Measurements from ENCODE around the gene ZYX. TPM values are rescaled to one million over a fixed set of nuclear protein-coding genes. Genes with fewer than 3 reads are reported as not detected.
A peak's percentile ranks its signal among the peaks of the same experiment; 100 is the strongest.
"Not testable (repeated sequence)": the region's sequence is repeated elsewhere in the genome, so short reads cannot be mapped to it uniquely, and the experiment has no call there.

Gene ZYX
- total RNA-seq, 3 donors from 2014 or later (not counting 1 experiment from before 2014, with no cell fraction given) = 168 to 219 (median 186) TPM

DNA sequence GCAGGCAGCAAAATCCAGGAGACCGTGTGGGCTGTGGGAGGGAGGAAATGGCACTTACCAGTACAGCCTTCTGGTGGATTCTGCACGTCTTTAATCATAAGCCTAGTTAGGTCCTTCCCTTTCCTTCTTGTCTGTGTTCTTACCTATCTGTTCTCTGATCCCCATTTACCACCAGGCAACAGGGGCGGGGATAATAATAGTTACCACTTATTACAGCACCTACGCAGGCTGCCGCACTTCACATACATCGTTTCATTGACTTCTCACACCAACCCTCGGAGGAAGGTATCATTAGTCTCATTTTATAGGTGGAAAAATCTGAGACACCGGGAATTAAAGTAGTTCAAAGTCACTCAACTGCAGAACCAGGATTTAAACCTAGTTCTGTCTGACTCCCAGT is 32.0 kb downstream of the ZYX start:
- ATAC-seq (no peak), DNase-seq (no peak)
- no peaks in the 10 kb centered on the region for H3K9me3 ChIP-seq (ENCODE audit: control insufficient read depth, insufficient read depth, low read length)
- H3K4me3 Mint-ChIP-seq = no peak overlapping the region
- 90% methylated on average over 8 of the region's 8 CpGs for WGBS (ENCODE audit: insufficient coverage)
- H3K27me3 Mint-ChIP-seq (ENCODE audit: low read depth in 2 of 2) = peaks cover 50 to 64% of the 10 kb centered on the region in 2 donors
- H3K9me3 Mint-ChIP-seq = no peaks in the 10 kb centered on the region
- H3K27me3 ChIP-seq (ENCODE audit: control insufficient read depth, insufficient read depth, low read length) = peaks cover 23% of the 10 kb centered on the region
- no peaks in the 10 kb centered on the region for H3K36me3 ChIP-seq (ENCODE audit: control insufficient read depth, insufficient read depth, low read length)
- H3K4me1 ChIP-seq (ENCODE audit: control insufficient read depth, insufficient read depth, low read length) = peaks cover 17% of the 10 kb centered on the region
- no peak overlapping the region for H3K27ac Mint-ChIP-seq
- H3K4me1 Mint-ChIP-seq = peaks cover 20 to 21% of the 10 kb centered on the region in 2 donors
- H3K4me3 ChIP-seq (ENCODE audit: low read length) = no peak overlapping the region
- H3K36me3 Mint-ChIP-seq = no peaks in the 10 kb centered on the region
- TF ChIP-seq, protein P1, sequence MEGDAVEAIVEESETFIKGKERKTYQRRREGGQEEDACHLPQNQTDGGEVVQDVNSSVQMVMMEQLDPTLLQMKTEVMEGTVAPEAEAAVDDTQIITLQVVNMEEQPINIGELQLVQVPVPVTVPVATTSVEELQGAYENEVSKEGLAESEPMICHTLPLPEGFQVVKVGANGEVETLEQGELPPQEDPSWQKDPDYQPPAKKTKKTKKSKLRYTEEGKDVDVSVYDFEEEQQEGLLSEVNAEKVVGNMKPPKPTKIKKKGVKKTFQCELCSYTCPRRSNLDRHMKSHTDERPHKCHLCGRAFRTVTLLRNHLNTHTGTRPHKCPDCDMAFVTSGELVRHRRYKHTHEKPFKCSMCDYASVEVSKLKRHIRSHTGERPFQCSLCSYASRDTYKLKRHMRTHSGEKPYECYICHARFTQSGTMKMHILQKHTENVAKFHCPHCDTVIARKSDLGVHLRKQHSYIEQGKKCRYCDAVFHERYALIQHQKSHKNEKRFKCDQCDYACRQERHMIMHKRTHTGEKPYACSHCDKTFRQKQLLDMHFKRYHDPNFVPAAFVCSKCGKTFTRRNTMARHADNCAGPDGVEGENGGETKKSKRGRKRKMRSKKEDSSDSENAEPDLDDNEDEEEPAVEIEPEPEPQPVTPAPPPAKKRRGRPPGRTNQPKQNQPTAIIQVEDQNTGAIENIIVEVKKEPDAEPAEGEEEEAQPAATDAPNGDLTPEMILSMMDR (IDR thresholded peaks at IDR 0.05) = no peak
- intact Hi-C loops (cut with micrococcal nuclease) = no loop called here
- H3K27ac ChIP-seq (ENCODE audit: low read length) = no peak overlapping the region

DNA sequence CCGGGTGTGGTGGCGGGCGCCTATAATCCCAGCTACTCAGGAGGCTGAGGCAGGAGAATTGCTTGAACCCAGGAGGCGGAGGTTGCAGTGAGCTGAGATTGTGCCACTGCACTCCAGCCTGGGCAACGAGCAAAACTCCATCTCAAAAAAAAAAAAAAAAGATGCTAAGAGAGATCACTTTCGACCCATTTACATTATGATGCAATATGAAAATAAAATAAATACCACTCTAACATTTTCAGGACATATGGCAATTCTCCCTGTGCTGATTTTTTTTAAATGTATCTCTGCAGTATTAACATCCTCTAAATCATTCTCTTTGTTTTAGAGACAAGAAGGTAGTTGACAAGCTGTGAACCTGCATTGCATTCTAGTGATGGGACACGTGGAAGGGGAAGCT is 34.1 kb downstream of the ZYX start:
- not testable (repeated sequence) for H3K36me3 Mint-ChIP-seq; H3K27ac Mint-ChIP-seq; H3K4me3 ChIP-seq (ENCODE audit: low read length); H3K36me3 ChIP-seq (ENCODE audit: control insufficient read depth, insufficient read depth, low read length); H3K9me3 ChIP-seq (ENCODE audit: control insufficient read depth, insufficient read depth, low read length); H3K4me3 Mint-ChIP-seq; H3K9me3 Mint-ChIP-seq; H3K4me1 ChIP-seq (ENCODE audit: control insufficient read depth, insufficient read depth, low read length); DNase-seq; ATAC-seq; H3K4me1 Mint-ChIP-seq; H3K27ac ChIP-seq (ENCODE audit: low read length)
- peaks cover 12% of the 10 kb centered on the region for H3K27me3 ChIP-seq (ENCODE audit: control insufficient read depth, insufficient read depth, low read length)
- intact Hi-C loops (cut with micrococcal nuclease) = loop anchor here (5.0 kb wide), 1 partner anchor 38 kb away; no protein-coding TSS in a partner anchor
- WGBS (ENCODE audit: insufficient coverage) = 87% methylated on average over 5 of the region's 7 CpGs
- peaks cover 45 to 56% of the 10 kb centered on the region in 2 donors for H3K27me3 Mint-ChIP-seq (ENCODE audit: low read depth in 2 of 2)

DNA sequence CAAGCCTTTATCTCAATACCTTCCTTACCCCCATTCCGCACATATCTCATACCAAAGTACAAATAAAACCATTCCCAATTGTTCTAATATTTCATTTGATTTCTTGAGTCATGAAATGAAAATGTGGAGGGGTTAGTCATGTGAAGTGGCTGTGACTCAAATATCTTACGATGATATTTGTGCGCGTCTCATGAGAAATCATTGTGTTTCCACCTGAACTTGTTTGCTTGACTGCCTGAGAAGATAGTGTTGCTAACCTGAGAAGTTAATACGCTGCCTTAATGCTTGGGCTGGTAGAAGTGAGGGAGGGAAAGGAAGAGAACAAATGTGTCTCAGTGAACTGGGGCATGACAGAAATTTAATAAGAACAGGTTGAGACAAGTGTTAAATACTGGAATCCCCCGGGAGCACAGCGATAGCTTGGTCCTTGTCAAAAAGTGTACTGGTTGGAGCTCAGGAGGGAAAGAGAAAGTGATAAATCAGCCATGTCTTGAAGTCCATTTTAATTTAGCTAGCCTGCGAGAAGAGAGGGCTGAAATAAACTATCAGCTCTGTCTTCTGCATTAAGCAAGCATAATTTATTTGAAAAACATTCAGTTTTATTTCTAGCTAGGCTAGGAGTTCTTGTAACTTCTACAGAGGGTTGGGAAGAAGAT is 34.7 kb downstream of the ZYX start:
- TF ChIP-seq, protein P1 (IDR thresholded peaks at IDR 0.05) = no peak
- no peak overlapping the region for H3K27ac ChIP-seq (ENCODE audit: low read length)

DNA sequence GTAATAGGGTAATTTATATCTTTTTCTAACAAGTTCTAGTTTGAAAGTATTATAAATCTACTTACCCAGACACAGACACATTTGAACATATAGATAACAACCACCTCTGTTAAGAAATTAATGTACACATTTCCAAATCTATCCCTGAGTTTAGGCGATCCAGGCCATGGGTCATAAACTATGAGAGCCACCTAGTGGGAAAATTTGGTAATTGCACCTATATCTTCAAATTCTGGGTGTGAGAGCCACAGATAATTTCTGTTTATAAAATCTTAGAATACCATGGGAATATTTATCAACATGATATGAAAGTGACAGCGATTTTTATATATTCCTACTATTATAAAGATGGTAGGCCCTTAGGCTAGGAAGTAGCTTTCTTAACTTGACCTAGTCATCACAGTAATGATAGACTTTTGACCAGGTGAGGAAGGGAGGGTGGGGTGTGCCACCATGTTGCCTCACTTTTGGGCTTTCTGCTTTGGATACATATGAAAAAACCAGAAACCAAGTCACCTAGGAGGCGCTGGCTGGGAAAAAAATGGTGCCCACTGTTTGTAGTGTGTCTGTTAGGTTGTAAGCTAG is 35.5 kb downstream of the ZYX start:
- no peaks in the 10 kb centered on the region for H3K36me3 Mint-ChIP-seq
- H3K27me3 ChIP-seq (ENCODE audit: control insufficient read depth, insufficient read depth, low read length) = peaks cover 5% of the 10 kb centered on the region
- H3K27ac Mint-ChIP-seq = no peak overlapping the region
- H3K27ac ChIP-seq (ENCODE audit: low read length) = no peak overlapping the region
- peaks cover 38 to 41% of the 10 kb centered on the region in 2 donors for H3K27me3 Mint-ChIP-seq (ENCODE audit: low read depth in 2 of 2)
- no peaks in the 10 kb centered on the region for H3K9me3 Mint-ChIP-seq
- no peak overlapping the region for H3K4me3 ChIP-seq (ENCODE audit: low read length)
- H3K4me1 Mint-ChIP-seq = peaks cover 0 to 6% of the 10 kb centered on the region in 2 donors
- ATAC-seq (peak; percentile 57 to 65 (median 65)), DNase-seq (peak in 1 of 2 donors; percentile 78)
- H3K36me3 ChIP-seq (ENCODE audit: control insufficient read depth, insufficient read depth, low read length) = no peaks in the 10 kb centered on the region
- TF ChIP-seq, protein P1 (IDR thresholded peaks at IDR 0.05) = peak; percentile 86
- intact Hi-C loops (cut with micrococcal nuclease) = loop anchor here (1.0 to 5.0 kb wide), 2 partner anchors 39 to 176 kb away; no protein-coding TSS in a partner anchor
- no peak overlapping the region for H3K4me3 Mint-ChIP-seq
- no peaks in the 10 kb centered on the region for H3K9me3 ChIP-seq (ENCODE audit: control insufficient read depth, insufficient read depth, low read length)
- WGBS (ENCODE audit: insufficient coverage) = 18% methylated on average over 1 of the region's 3 CpGs
- no peaks in the 10 kb centered on the region for H3K4me1 ChIP-seq (ENCODE audit: control insufficient read depth, insufficient read depth, low read length)

More for the DNA sequence above, 34.7 kb downstream of the ZYX start:
- Mint-ChIP-seq H3K27ac (no peak overlapping the region), H3K36me3 (no peaks in the 10 kb centered on the region), H3K4me1 (peaks cover 0 to 6% of the 10 kb centered on the region in 2 donors), H3K9me3 (no peaks in the 10 kb centered on the region), H3K4me3 (no peak overlapping the region), H3K27me3 (ENCODE audit: low read depth in 2 of 2) (peaks cover 40 to 49% of the 10 kb centered on the region in 2 donors)
- no peaks in the 10 kb centered on the region for H3K36me3 ChIP-seq (ENCODE audit: control insufficient read depth, insufficient read depth, low read length)
- intact Hi-C loops (cut with micrococcal nuclease) = loop anchor here (1.0 to 5.0 kb wide), 2 partner anchors 39 to 176 kb away; no protein-coding TSS in a partner anchor
- no peaks in the 10 kb centered on the region for H3K9me3 ChIP-seq (ENCODE audit: control insufficient read depth, insufficient read depth, low read length)
- H3K4me3 ChIP-seq (ENCODE audit: low read length) = no peak overlapping the region
- no peaks in the 10 kb centered on the region for H3K4me1 ChIP-seq (ENCODE audit: control insufficient read depth, insufficient read depth, low read length)
- H3K27me3 ChIP-seq (ENCODE audit: control insufficient read depth, insufficient read depth, low read length) = peaks cover 8% of the 10 kb centered on the region
- no peak for DNase-seq
- WGBS (ENCODE audit: insufficient coverage) = 80% methylated on average over 7 of the region's 8 CpGs
- ATAC-seq = no peak

All from natural killer cell (primary cell).